MM.1S (cell line): Measurements from ENCODE around the gene CACNB4.

Experiments used
- DNase-seq: peaks from one replicate; pipeline ENCODE4 v3.0.0-alpha.2; 2015
- H2AFZ ChIP-seq: fragments of 300-600 bp; sonication (generic); 2 replicates; pipeline ENCODE4 v1.6.0; 2016; ENCODE audit warnings: antibody characterized with exemption, low read length
- H3F3A ChIP-seq: fragments of 300-600 bp; sonication (generic); 2 replicates; pipeline ENCODE4 v1.6.1; 2016; ENCODE audit warnings: mild to moderate bottlenecking, antibody characterized with exemption, low read length, moderate library complexity, mixed read lengths; ENCODE audit not compliant: insufficient read depth
- H3K27ac ChIP-seq: fragments of 300-600 bp; sonication (generic); 2 replicates; pipeline ENCODE4 v1.5.1; 2016; ENCODE audit warnings: mild to moderate bottlenecking, low read length
- H3K27me3 ChIP-seq: fragments of 300-600 bp; sonication (generic); replicated peaks from 2 replicates; pipeline ENCODE4 v1.6.0; 2016; ENCODE audit warnings: low read length; ENCODE audit not compliant: insufficient read depth
- H3K36me3 ChIP-seq: fragments of 300-600 bp; sonication (generic); replicated peaks from 2 replicates; pipeline ENCODE4 v1.6.1; 2016; ENCODE audit warnings: mild to moderate bottlenecking, low read length, mixed read lengths; ENCODE audit not compliant: insufficient read depth
- H3K4me1 ChIP-seq: fragments of 300-600 bp; sonication (generic); 2 replicates; pipeline ENCODE4 v1.6.1; 2016; ENCODE audit warnings: low read length, mixed read lengths
- H3K4me2 ChIP-seq: fragments of 300-600 bp; sonication (generic); 2 replicates; pipeline ENCODE4 v1.6.0; 2016; ENCODE audit warnings: low read depth, low read length
- H3K4me3 ChIP-seq: fragments of 300-600 bp; sonication (generic); 2 replicates; pipeline ENCODE4 v1.5.1; 2016; ENCODE audit warnings: low read length, mixed read lengths
- H3K79me2 ChIP-seq: fragments of 300-600 bp; sonication (generic); 2 replicates; pipeline ENCODE4 v1.6.1; 2016; ENCODE audit warnings: mixed run types, low read length, mixed read lengths
- H3K9ac ChIP-seq: fragments of 300-600 bp; sonication (generic); 2 replicates; pipeline ENCODE4 v1.6.1; 2016; ENCODE audit warnings: low read length, mixed read lengths
- H3K9me2 ChIP-seq: fragments of 300-600 bp; sonication (generic); replicated peaks from 2 replicates; pipeline ENCODE4 v1.6.1; 2016; ENCODE audit warnings: mild to moderate bottlenecking, low read length, mixed read lengths; ENCODE audit not compliant: insufficient read depth
- H3K9me3 ChIP-seq: fragments of 300-600 bp; sonication (generic); replicated peaks from 2 replicates; pipeline ENCODE4 v1.6.1; 2016; ENCODE audit warnings: mild to moderate bottlenecking, low read length, mixed read lengths; ENCODE audit not compliant: insufficient read depth
- H4K20me1 ChIP-seq: fragments of 300-600 bp; sonication (generic); 2 replicates; pipeline ENCODE4 v1.6.1; 2016; ENCODE audit warnings: mild to moderate bottlenecking, low read length, moderate library complexity, mixed read lengths; ENCODE audit not compliant: insufficient read depth
- EZH2 ChIP-seq: fragments of 300-600 bp; sonication (generic); optimal IDR thresholded peaks from 2 replicates; pipeline ENCODE3; 2017; ENCODE audit warnings: low read depth, mild to moderate bottlenecking, antibody characterized with exemption, low read length, mixed read lengths
- EZH2phosphoT487 ChIP-seq: fragments of 300-600 bp; sonication (generic); IDR thresholded peaks from 2 replicates; pipeline ENCODE4 v1.6.1; 2018; ENCODE audit warnings: antibody characterized with exemption, low read length
- TF ChIP-seq, protein P1 (sequence below): fragments of 300-600 bp; sonication (generic); IDR thresholded peaks from 2 replicates; pipeline ENCODE4 v1.5.1; 2016; ENCODE audit warnings: antibody characterized with exemption, low read length, mixed read lengths

The CACNB4 gene

GRCh38 chr2:152127628-152128027 is 28.8 kb upstream of the CACNB4 start:
- no peaks in the 10 kb centered on the region for H3K4me1 ChIP-seq
- TF ChIP-seq EZH2 (no peak), EZH2phosphoT487 (no peak)
- TF ChIP-seq, protein P1, sequence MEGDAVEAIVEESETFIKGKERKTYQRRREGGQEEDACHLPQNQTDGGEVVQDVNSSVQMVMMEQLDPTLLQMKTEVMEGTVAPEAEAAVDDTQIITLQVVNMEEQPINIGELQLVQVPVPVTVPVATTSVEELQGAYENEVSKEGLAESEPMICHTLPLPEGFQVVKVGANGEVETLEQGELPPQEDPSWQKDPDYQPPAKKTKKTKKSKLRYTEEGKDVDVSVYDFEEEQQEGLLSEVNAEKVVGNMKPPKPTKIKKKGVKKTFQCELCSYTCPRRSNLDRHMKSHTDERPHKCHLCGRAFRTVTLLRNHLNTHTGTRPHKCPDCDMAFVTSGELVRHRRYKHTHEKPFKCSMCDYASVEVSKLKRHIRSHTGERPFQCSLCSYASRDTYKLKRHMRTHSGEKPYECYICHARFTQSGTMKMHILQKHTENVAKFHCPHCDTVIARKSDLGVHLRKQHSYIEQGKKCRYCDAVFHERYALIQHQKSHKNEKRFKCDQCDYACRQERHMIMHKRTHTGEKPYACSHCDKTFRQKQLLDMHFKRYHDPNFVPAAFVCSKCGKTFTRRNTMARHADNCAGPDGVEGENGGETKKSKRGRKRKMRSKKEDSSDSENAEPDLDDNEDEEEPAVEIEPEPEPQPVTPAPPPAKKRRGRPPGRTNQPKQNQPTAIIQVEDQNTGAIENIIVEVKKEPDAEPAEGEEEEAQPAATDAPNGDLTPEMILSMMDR: no peak
- DNase-seq: no peak
- H2AFZ ChIP-seq: no peak overlapping the region
- no peaks in the 10 kb centered on the region for H3K79me2 ChIP-seq
- no peak overlapping the region for H3K4me3 ChIP-seq
- H3K9me3 ChIP-seq: no peaks in the 10 kb centered on the region
- H3K27me3 ChIP-seq: no peaks in the 10 kb centered on the region
- H3K4me2 ChIP-seq: no peak overlapping the region
- H4K20me1 ChIP-seq: no peaks in the 10 kb centered on the region
- no peaks in the 10 kb centered on the region for H3K9me2 ChIP-seq
- H3F3A ChIP-seq: no peaks in the 10 kb centered on the region
- H3K36me3 ChIP-seq: no peaks in the 10 kb centered on the region; the same call in 1 of the 2 replicates
- H3K27ac ChIP-seq: no peak overlapping the region
- H3K9ac ChIP-seq: no peak overlapping the region

- TF ChIP-seq, protein P1: no peak
- TF ChIP-seq EZH2: no peak
- no peak for TF ChIP-seq EZH2phosphoT487
- Histone ChIP-seq H4K20me1 (no peaks in the 10 kb centered on the region), H2AFZ (0 out of 2 replicates have a peak overlapping the region, but pooled peaks have one; percentile 42), H3K9me3 (no peaks in the 10 kb centered on the region), H3F3A (no peaks in the 10 kb centered on the region), H3K9me2 (no peaks in the 10 kb centered on the region), H3K4me2 (no peak overlapping the region), H3K27ac (no peak overlapping the region), H3K79me2 (no peaks in the 10 kb centered on the region), H3K4me3 (no peak overlapping the region), H3K4me1 (no peaks in the 10 kb centered on the region), H3K9ac (no peak overlapping the region), H3K27me3 (no peaks in the 10 kb centered on the region), H3K36me3 (no peaks in the 10 kb centered on the region; the same call in 1 of the 2 replicates)
- peak; percentile 14 for DNase-seq
Observed at GRCh38 chr2:152126664-152127063, 27.8 kb upstream of the CACNB4 start.

DNA sequence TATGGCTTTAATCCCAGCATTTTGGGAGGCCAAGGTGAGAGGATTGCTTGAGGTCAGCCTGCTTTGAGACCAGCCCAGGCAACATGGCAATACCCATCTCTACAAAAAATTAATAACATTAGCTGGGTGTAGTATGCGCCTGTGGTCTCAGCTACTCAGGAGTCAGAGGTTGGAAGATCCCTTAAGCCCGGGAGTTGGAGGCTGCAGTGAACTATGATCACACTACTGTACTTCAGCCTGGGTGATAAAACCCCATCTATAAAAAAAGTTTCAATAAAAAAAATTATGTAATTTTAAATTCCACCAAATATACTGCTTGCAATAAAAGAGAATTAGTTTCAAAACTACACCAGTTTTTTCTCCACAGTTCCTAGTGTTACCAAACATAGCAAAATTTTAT is 23.3 kb upstream of the CACNB4 start:
- Histone ChIP-seq H3K27me3 (no peaks in the 10 kb centered on the region), H4K20me1 (no peaks in the 10 kb centered on the region), H3K4me2 (no peak overlapping the region), H3K79me2 (no peaks in the 10 kb centered on the region), H3K9me2 (no peaks in the 10 kb centered on the region), H3K9me3 (no peaks in the 10 kb centered on the region), H3K4me3 (no peak overlapping the region), H3K9ac (no peak overlapping the region), H2AFZ (no peak overlapping the region), H3K27ac (no peak overlapping the region), H3K36me3 (no peaks in the 10 kb centered on the region; the same call in 1 of the 2 replicates), H3K4me1 (no peaks in the 10 kb centered on the region), H3F3A (no peaks in the 10 kb centered on the region)
- no peak for DNase-seq
- TF ChIP-seq EZH2: no peak
- no peak for TF ChIP-seq EZH2phosphoT487
- TF ChIP-seq, protein P1: no peak
